ENCODE data around the gene FAM227B. TPM values are rescaled to one million over a fixed set of nuclear protein-coding genes. Genes with fewer than 3 reads are reported as not detected.

Gene FAM227B
- total RNA-seq, 1 donor from 2014 or later, result 3.8 TPM

GRCh38 chr15:49456166-49456565 lies 164.5 kb downstream of the FAM227B start:
- H3K4me1 Mint-ChIP-seq (ENCODE audit: unreplicated experiment), result no peaks in the 10 kb centered on the region
- H3K27ac Mint-ChIP-seq (ENCODE audit: unreplicated experiment), result no peak overlapping the region
- no peaks in the 10 kb centered on the region for H3K27me3 Mint-ChIP-seq (ENCODE audit: unreplicated experiment)
- H3K4me3 Mint-ChIP-seq (ENCODE audit: unreplicated experiment), result no peak overlapping the region
- TF ChIP-seq, protein P1, sequence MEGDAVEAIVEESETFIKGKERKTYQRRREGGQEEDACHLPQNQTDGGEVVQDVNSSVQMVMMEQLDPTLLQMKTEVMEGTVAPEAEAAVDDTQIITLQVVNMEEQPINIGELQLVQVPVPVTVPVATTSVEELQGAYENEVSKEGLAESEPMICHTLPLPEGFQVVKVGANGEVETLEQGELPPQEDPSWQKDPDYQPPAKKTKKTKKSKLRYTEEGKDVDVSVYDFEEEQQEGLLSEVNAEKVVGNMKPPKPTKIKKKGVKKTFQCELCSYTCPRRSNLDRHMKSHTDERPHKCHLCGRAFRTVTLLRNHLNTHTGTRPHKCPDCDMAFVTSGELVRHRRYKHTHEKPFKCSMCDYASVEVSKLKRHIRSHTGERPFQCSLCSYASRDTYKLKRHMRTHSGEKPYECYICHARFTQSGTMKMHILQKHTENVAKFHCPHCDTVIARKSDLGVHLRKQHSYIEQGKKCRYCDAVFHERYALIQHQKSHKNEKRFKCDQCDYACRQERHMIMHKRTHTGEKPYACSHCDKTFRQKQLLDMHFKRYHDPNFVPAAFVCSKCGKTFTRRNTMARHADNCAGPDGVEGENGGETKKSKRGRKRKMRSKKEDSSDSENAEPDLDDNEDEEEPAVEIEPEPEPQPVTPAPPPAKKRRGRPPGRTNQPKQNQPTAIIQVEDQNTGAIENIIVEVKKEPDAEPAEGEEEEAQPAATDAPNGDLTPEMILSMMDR (IDR thresholded peaks at IDR 0.05; ENCODE audit: unreplicated experiment), result no peak
- no peak for DNase-seq (ENCODE audit: low spot score)
- H3K36me3 Mint-ChIP-seq (ENCODE audit: low read depth, unreplicated experiment), result no peaks in the 10 kb centered on the region
- H3K9me3 Mint-ChIP-seq (ENCODE audit: unreplicated experiment), result no peaks in the 10 kb centered on the region

DNA sequence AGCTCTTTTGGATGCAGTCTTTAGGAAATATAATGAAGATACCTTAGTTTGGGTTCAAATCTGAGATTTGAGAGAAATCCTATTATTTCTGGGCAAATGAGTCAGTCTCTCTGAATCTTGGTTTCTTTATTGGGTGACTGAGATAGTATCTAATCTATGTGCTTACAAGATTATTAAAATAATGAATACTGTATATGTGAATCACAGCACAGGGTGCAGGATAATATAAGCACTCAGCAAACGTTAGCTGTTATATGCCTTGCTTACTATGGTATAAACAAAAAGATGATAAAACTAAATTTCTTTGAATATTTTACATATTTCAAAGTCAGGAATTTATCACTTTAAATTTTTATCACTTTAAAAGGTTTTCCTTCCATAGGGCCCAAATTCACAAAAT lies 168.0 kb downstream of the FAM227B start:
- TF ChIP-seq, protein P1 (IDR thresholded peaks at IDR 0.05; ENCODE audit: unreplicated experiment), result no peak
- no peaks in the 10 kb centered on the region for H3K4me1 Mint-ChIP-seq (ENCODE audit: unreplicated experiment)
- H3K4me3 Mint-ChIP-seq (ENCODE audit: unreplicated experiment), result no peak overlapping the region
- no peaks in the 10 kb centered on the region for H3K36me3 Mint-ChIP-seq (ENCODE audit: low read depth, unreplicated experiment)
- DNase-seq (ENCODE audit: low spot score), result no peak
- H3K27me3 Mint-ChIP-seq (ENCODE audit: unreplicated experiment), result no peaks in the 10 kb centered on the region
- H3K9me3 Mint-ChIP-seq (ENCODE audit: unreplicated experiment), result no peaks in the 10 kb centered on the region
- no peak overlapping the region for H3K27ac Mint-ChIP-seq (ENCODE audit: unreplicated experiment)

- H3K4me3 Mint-ChIP-seq (ENCODE audit: unreplicated experiment), result no peak overlapping the region
- no peak for DNase-seq (ENCODE audit: low spot score)
- H3K4me1 Mint-ChIP-seq (ENCODE audit: unreplicated experiment), result peaks cover 19% of the 10 kb centered on the region
- H3K36me3 Mint-ChIP-seq (ENCODE audit: low read depth, unreplicated experiment), result no peaks in the 10 kb centered on the region
- no peaks in the 10 kb centered on the region for H3K9me3 Mint-ChIP-seq (ENCODE audit: unreplicated experiment)
- peaks cover 1% of the 10 kb centered on the region for H3K27me3 Mint-ChIP-seq (ENCODE audit: unreplicated experiment)
- TF ChIP-seq, protein P1 (IDR thresholded peaks at IDR 0.05; ENCODE audit: unreplicated experiment), result no peak
- H3K27ac Mint-ChIP-seq (ENCODE audit: unreplicated experiment), result no peak overlapping the region
Observed at GRCh38 chr15:49441816-49442215, 178.8 kb downstream of the FAM227B start.

GRCh38 chr15:49441356-49441755 lies 179.3 kb downstream of the FAM227B start:
- no peaks in the 10 kb centered on the region for H3K9me3 Mint-ChIP-seq (ENCODE audit: unreplicated experiment)
- peaks cover 19% of the 10 kb centered on the region for H3K4me1 Mint-ChIP-seq (ENCODE audit: unreplicated experiment)
- H3K27me3 Mint-ChIP-seq (ENCODE audit: unreplicated experiment), result peaks cover 1% of the 10 kb centered on the region
- no peak for DNase-seq (ENCODE audit: low spot score)
- H3K36me3 Mint-ChIP-seq (ENCODE audit: low read depth, unreplicated experiment), result no peaks in the 10 kb centered on the region
- H3K4me3 Mint-ChIP-seq (ENCODE audit: unreplicated experiment), result no peak overlapping the region
- TF ChIP-seq, protein P1 (IDR thresholded peaks at IDR 0.05; ENCODE audit: unreplicated experiment), result no peak
- H3K27ac Mint-ChIP-seq (ENCODE audit: unreplicated experiment), result no peak overlapping the region

DNA sequence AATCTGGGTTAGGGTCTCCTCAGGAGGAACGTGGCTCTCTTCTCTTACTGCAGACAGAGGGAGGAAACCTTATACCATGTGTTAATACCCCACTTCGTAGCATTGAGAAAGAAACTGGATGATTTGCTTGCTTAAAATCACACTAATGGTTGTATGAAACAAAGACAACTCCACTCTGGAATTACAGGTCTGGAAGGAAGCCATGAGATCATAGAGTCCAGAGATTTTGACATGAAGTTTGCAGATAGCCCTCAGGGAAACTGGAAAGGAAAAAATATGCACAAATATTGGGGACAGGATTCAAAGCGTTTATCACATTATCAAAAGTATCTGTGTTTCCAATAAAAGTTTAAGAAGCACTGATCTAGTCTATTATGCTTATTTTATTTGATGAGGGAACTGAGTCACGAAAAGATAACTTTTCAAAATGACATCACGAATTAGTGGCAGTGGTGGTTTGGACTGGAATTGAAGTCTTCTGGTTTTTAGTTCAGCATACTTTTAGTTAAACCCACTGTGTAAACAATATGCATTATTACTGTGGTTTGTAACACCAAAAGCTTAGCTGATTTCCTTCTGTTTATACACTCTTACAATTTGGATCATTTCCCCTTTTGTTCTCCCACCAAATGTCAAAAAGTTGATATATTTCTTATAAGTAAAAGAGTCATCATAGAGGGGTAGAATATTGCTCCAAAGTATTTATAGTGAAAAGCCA lies 180.8 kb downstream of the FAM227B start:
- Mint-ChIP-seq H3K9me3 (ENCODE audit: unreplicated experiment) (no peaks in the 10 kb centered on the region), H3K4me3 (ENCODE audit: unreplicated experiment) (no peak overlapping the region), H3K4me1 (ENCODE audit: unreplicated experiment) (peaks cover 19% of the 10 kb centered on the region), H3K27me3 (ENCODE audit: unreplicated experiment) (peaks cover 1% of the 10 kb centered on the region), H3K27ac (ENCODE audit: unreplicated experiment) (peak overlapping the region; percentile 83), H3K36me3 (ENCODE audit: low read depth, unreplicated experiment) (no peaks in the 10 kb centered on the region)
- TF ChIP-seq, protein P1 (IDR thresholded peaks at IDR 0.05; ENCODE audit: unreplicated experiment), result no peak
- DNase-seq (ENCODE audit: low spot score), result no peak
